HG03558 (cell line): ENCODE data around the gene GTF2IRD1.
"Not testable (repeated sequence)": the region's sequence is repeated elsewhere in the genome, so short reads cannot be mapped to it uniquely, and the experiment has no call there.

Experiments
- ATAC-seq: cut with Tn5 transposase; IDR thresholded peaks from one replicate; pipeline ENCODE4 v1.9.1; 2021; ENCODE audit warnings: moderate number of reproducible peaks; ENCODE audit not compliant: unreplicated experiment; ENCODE audit errors: extremely low read depth

GTF2IRD1 gene

GRCh38 chr7:74485611-74486010, 31.9 kb downstream of the GTF2IRD1 start:
- ATAC-seq, result no peak

DNA sequence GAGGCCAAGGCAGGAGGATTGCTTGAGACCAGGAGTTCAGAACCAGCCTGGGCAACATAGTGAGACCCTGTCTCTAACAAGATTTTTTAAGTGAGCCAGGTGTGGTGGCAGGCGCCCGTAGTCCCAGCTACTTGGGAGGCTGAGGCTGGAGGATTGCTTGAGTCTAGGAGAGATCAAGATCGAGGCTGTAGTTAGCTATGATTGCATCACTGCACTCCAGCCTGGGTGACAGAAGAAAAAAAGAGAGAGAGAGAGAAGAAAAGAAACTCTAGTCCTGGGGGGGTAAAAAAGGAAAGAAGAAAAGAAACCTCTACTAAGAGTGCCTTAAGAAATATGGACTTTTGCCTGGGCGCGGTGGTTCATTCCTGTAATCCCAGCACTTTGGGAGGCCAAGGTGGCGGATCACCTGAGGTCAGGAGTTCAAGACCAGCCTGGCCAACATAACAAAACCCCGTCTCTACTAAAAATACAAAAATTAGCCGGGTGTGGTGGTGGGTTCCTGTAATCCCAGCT, 34.9 kb downstream of the GTF2IRD1 start:
- not testable (repeated sequence) for ATAC-seq

GRCh38 chr7:74489997-74490945, 36.6 kb downstream of the GTF2IRD1 start:
- no peak for ATAC-seq

- ATAC-seq, result not testable (repeated sequence)
Measured at GRCh38 chr7:74491490-74491889, 37.8 kb downstream of the GTF2IRD1 start.

DNA sequence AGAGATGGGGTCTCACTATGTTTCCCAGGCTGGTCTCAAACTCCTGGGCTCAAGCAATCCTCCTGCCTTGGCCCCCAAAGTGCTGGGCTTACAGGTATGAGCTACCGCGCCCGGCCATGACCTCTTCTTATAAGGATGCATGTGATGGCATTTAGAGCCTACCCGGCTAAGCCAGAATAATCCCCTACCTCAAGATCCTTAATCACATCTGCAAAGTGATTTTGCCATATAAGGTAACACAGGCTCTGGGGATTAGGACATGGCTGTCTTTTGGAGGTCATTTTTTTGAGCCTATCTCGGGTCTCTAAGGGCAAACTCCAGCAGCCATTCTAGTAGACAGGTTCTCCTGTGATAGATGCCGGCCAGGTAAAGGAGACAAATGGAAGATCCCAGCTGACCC, 39.6 kb downstream of the GTF2IRD1 start:
- ATAC-seq, result no peak

DNA sequence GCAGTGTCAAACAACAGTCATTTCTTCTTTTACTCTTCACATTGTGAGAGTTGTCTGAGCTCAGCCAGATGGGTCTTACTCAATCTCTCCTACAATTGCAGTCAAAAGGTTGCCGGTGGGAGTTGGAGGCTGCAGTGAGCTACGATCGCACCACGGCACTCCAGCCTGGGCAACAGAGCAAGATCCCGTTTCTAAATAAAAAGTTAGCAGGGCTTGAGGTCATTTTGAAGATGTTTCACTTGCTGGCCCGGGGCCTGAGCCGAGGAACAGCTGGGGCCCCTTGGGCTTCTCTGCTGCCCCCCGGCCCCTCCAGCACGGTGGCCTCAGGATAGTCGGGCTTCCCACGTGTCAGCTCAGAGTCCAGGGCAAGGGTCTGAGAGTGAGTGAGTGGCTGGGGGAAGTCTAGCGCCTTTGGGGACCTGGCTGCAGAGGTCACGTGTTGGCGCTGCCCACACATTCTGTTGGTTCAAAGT, 40.4 kb downstream of the GTF2IRD1 start:
- ATAC-seq, result no peak

DNA sequence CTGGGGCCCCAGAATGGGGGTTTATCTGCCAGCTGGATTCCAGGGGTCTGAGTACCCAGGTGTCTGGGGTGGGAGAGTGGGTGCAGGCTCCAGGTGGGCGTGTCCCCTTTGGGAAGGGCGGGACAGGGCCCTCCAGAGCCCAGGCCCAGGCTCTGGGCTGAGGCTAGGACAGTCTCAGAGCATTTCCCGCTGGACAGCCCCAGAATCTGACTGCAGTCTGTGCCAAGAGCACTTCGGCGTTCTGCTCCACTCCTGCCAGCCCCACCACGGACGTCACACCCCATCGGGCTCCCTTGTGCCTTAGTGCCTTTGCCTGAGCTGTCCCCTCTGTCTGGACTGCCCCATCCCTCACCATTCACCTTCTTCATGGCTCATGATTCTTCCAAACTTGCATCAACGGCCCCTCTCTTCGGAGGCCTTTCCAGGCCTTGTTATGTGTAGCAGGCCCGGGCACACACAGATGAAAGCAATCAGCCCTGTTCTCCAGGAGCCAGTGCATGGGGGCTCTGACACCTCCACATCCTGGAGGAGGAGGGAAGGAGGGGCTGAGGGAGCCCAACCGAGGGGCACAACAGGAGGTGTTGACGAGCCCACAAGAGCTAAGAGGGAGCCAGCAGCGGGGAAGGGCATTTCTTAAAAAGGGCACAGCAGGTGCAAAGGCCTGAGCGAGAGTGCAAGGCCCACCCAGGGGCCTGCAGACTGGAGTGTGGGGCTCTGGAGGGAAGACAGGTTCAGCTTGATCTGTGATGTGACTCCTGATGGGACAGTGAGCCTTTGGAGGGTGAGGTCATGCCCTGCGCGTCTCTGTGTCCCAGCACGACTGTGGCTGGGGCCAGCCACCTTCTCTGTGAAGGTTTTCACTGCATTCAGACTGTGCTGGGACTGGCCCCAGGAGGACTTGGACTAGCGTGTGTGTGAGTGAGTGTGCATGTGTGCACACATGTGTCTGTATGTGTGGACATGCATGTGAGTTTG, 41.7 kb downstream of the GTF2IRD1 start:
- ATAC-seq, result no peak

- ATAC-seq, result no peak
Measured at GRCh38 chr7:74496272-74496671, 42.6 kb downstream of the GTF2IRD1 start.

DNA sequence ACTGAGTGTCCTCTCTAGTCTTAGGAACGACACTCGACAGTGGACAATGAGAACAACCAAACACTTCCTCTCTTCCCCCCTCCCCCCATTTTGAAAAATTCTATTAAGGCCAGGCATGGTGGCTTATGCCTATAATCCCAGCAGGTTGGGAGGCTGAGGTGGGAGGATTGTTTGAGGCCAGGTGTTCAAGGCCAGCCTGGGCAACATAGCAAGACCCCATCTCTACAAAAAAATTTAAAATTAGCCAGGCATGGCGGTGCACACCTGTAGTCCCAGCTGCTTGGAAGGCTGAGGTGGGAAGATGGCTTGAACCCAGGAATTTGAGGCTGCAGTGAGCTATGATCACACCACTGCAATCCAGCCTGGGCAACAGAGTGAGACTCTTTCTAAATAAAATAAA, 43.1 kb downstream of the GTF2IRD1 start:
- not testable (repeated sequence) for ATAC-seq

GRCh38 chr7:74498354-74498753, 44.6 kb downstream of the GTF2IRD1 start:
- ATAC-seq, result no peak

DNA sequence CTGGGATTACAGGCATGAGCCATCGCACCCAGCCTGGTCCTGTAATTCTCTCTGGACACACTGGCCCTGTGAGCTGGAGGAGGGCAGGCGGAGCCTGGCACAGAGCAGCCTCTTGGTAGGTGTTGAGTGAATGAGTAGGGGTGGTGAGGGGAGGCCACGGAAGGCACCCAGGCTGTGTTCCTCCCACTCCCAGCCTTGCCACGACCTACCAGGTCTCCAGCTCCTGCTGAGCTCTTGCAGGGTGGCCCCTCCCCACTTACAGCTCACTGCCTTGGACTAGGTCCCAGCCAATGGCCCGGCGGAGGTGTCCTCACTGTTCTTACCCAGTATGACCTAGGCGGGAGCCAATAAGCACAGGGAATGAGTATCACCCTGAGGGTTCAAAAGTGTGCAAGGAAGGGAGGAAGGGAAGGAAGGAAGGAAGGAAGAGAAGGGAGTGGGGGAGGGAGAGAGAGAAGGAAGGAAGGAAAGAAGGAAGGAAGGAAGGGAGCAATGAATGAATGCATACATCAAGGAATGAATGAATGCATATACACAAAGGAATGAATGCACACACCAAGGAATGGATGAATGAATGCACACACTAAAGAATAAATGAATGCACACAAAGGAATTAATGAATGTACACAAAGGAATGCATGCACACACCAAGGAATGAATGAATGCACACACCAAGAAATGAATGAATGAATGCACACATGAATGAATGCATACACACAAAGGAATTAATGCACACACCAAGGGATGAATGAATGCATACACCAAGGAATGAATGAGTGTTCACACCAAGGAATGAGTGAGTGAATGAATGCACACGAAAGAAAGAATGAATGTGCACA, 45.5 kb downstream of the GTF2IRD1 start:
- no peak for ATAC-seq

DNA sequence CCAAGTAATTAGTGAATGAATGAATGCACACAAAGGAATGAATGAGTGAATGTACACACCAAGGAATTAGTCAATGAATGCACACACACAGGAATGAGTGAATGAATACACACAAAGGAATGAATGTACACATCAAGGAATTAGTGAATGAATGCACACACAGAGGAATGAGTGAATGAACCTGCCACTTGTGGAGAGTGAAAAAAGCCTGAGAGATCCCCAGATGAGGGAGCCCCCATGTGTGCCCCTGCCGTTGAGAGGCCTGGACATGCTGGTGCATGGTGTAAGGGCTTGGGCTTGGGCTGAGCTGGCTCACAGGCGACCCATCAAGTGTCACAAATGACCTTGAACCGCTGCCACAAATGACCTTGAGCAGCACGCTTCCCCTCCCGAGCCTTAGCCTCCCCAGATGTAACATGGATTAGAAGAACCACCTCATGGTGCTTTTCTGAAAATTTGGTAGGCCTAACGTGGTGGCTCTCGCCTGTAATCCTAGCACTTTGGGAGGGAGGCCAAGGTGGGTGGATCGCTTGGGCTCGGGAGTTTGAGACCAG, 46.2 kb downstream of the GTF2IRD1 start:
- ATAC-seq, result no peak

DNA sequence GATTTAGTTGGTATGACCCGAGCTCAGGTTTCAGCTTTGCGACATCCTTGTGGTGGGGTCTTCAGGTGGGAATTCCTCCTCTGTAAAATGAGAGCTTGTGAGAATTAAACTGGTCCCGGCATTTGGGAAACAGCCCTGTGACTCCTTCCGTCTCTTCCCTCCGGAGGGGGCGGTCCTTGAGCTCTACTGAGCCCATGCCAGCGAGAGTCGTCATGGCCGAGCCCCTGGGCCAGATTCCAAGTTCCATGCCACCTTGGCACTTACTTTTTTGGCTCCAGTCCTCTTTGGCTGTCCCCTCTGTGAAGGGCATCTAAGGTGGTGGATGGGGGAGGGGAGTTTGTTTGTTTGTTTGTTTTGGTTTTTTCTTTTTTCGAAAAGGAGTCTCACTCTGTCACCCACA, 47.6 kb downstream of the GTF2IRD1 start:
- ATAC-seq, result no peak

- ATAC-seq, result no peak
Measured at GRCh38 chr7:74502216-74502891, 48.6 kb downstream of the GTF2IRD1 start.

DNA sequence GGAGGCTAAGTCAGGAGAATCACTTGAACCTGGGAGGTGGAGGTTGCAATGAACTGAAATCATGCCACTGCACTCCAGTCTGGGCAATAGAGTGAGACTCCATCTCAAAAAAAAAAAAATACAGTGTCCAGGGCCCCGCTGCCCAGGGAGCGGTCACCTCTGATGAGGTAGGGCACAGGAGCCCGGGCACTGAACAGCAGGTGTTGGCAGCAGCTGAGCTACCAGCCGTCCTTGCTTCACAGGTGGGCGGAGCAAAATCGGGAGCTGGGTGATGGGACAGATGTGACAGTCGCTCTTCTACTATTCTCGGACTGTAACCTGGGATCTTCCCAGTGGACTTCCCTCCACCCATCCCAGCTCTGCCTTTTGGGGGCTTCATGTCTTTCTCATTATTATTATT, 49.4 kb downstream of the GTF2IRD1 start:
- no peak for ATAC-seq

GRCh38 chr7:74503943-74504342, 50.2 kb downstream of the GTF2IRD1 start:
- ATAC-seq, result no peak

DNA sequence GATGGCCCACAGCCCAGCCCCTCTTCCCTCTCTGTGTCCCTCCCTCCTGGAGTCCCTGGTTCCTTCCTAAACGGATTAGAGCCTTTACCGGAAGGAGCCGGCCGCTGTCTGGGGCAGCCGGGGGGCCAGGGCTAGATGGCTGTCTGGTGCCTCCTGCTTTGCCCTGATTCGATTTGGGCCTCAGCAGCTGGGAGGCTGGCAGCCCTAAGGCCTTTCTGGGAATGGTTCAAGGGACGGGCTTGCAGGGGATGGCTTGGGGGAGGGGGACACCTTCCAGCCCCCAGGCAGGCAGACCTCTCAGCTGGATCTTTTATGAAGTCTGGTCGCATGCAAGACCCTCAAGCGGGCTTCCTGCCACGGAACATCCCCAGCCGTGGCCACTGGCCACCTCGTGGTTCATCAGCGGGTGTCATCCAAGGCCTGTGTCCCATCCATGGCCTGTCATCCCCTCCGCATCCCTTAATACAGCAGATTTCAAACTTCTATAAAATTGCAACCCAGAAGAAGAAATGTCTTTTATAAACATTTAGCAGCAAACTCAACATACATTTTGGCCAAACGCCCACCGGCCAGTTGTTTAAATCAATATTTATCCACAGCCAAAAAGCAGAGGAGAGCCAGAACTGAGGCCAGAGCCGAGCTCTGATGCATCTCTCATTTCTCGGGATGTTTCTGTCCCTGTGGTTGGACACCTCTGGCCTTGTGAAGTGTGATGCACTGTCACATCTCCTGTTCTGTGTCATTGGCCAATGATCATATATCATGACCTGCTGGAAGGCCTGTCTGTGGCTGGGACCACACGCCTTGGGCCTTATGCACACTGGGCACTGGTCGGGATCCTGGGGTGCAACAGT, 52.0 kb downstream of the GTF2IRD1 start:
- no peak for ATAC-seq

DNA sequence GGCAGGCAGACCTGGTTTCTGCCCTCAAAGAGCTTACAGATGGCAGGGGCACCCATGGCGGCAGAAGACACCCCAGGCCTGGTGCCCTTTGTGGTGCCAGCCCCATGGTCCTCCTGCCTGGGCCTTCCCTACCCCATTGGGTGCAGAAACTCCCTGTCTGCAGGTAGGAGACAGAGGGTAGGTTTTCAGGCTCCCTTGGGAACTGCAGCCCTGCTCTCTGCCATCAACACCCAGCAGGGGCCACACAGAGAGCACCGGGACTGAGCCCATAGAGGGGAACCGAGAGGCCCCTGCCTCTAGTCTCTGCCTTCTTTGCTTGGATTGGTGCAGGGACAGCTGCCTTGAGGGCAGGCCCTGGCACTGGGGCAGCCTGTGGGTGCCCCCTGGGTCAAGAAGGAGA, 52.6 kb downstream of the GTF2IRD1 start:
- ATAC-seq, result no peak
